Muscle layer of colon (tissue), 2 donors: ENCODE data around the gene CELA3B.
"Not testable (repeated sequence)": the region's sequence is repeated elsewhere in the genome, so short reads cannot be mapped to it uniquely, and the experiment has no call there.

ENCODE experiments used
- H3K27ac ChIP-seq: one replicate; pipeline ENCODE4 v1.7.0; 2013; ENCODE audit warnings: low read depth, mild to moderate bottlenecking, low read length, moderate library complexity
- H3K27me3 ChIP-seq, 2 donors: one replicate each; pipeline ENCODE4 v1.7.0; 2013; ENCODE audit warnings: low read length in 2 of 2, mild to moderate bottlenecking in 2 of 2; ENCODE audit not compliant: insufficient read depth in 2 of 2, control insufficient read depth in 1 of 2
- H3K36me3 ChIP-seq: one replicate; pipeline ENCODE4 v1.7.0; 2013; ENCODE audit warnings: mild to moderate bottlenecking, low read length; ENCODE audit not compliant: insufficient read depth
- H3K4me1 ChIP-seq: one replicate; pipeline ENCODE4 v1.7.0; 2013; ENCODE audit warnings: mild to moderate bottlenecking, low read length; ENCODE audit not compliant: insufficient read depth
- H3K4me3 ChIP-seq, 2 donors: one replicate each; pipeline ENCODE4 v1.7.0; 2013; ENCODE audit warnings: low read length in 2 of 2, low read depth in 1 of 2, mild to moderate bottlenecking in 1 of 2, moderate library complexity in 1 of 2
- H3K9ac ChIP-seq: one replicate; pipeline ENCODE4 v1.7.0; 2013; ENCODE audit warnings: low read length
- H3K9me3 ChIP-seq: one replicate; pipeline ENCODE4 v1.7.0; 2013; ENCODE audit warnings: mild to moderate bottlenecking, low read length
- donor health status: abdominal sarcoma.
- donor health status: Adenocarcinoma of cecum.

CELA3B gene

DNA sequence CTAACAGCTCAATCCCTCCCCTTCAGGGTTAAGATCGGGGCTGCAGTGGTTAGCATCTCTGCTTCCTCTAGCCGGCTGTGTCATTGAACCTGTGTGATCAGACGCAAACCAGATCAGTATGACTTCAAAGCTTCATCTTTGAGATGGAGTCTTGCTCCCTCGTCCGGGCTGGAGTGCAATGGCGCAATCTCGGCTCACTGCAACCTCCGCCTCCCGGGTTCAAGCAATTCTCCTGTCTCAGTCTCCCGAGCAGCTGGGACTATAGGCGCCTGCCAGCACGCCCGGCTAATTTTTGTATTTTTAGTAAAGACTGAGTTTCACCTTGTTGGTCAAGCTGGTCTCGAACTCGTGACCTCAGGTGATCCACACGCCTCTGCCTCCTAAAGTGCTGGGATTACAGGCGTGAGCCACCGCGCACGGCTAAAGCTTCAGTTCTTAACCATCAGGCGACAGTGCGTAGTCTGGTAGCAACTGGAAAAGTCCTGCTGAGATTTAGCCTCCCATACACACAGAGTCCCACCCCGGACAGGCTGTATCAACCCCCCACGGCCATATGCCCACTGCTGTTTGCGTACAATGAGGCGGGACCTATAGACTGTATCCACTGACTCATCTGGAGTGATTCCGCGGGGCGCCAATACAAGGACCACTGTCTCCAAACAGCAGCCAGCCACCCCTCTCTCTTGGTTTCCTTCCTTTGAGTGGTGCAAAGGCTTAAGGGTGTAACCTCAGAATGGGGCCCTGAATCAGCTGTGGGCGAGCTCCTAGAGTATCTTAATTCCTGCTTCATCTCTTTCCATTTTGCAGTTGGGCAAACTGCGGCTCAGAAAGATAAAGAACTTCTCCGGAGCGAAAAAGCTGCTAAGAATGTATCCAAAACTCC, 47.9 kb downstream of the CELA3B start:
- H3K9ac ChIP-seq = peak overlapping the region; percentile 99
- no peaks in the 10 kb centered on the region for H3K9me3 ChIP-seq
- peak overlapping the region; percentile 60 to 99 for H3K4me3 ChIP-seq
- peaks cover 13% of the 10 kb centered on the region for H3K4me1 ChIP-seq
- no peaks in the 10 kb centered on the region for H3K27me3 ChIP-seq
- no peaks in the 10 kb centered on the region for H3K36me3 ChIP-seq
- H3K27ac ChIP-seq = peak overlapping the region; percentile 92

- H3K27me3 ChIP-seq = no peaks in the 10 kb centered on the region
- H3K27ac ChIP-seq = peak overlapping the region; percentile 92
- no peaks in the 10 kb centered on the region for H3K9me3 ChIP-seq
- H3K9ac ChIP-seq = peak overlapping the region; percentile 99
- no peaks in the 10 kb centered on the region for H3K36me3 ChIP-seq
- peaks cover 16% of the 10 kb centered on the region for H3K4me1 ChIP-seq
- H3K4me3 ChIP-seq = peak overlapping the region; percentile 60 to 99
These were observed 48.7 kb downstream of the CELA3B start for GRCh38 chr1:22025368-22026155.

DNA sequence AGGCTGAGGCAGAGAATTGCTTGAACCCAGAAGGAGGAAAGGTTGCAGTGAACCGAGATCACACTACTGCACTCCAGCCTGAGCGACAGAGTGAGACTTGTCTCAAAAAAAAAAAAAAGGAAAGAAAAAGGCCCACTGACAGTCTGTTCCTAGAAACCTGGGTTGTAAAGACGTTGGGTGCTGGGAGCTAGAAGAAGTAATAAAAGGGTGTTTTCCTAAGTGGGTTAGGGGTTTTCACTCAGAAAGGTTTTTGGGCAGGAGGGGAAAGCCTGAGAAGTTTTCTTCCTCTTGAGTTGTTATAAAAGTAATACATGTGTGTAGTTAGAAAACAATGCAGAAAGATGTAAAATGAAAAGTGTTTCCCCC, 50.1 kb downstream of the CELA3B start:
- no peak overlapping the region for H3K9ac ChIP-seq
- no peak overlapping the region for H3K27ac ChIP-seq
- no peaks in the 10 kb centered on the region for H3K9me3 ChIP-seq

GRCh38 chr1:22030057-22030456, 53.2 kb downstream of the CELA3B start:
- H3K36me3 ChIP-seq = no peaks in the 10 kb centered on the region
- peak overlapping the region; percentile 60 for H3K27ac ChIP-seq
- no peaks in the 10 kb centered on the region for H3K27me3 ChIP-seq
- peaks cover 18% of the 10 kb centered on the region for H3K4me1 ChIP-seq
- H3K9ac ChIP-seq = no peak overlapping the region
- no peaks in the 10 kb centered on the region for H3K9me3 ChIP-seq
- no peak overlapping the region for H3K4me3 ChIP-seq

More for the DNA sequence above, 50.1 kb downstream of the CELA3B start:
- no peaks in the 10 kb centered on the region for H3K36me3 ChIP-seq
- no peak overlapping the region for H3K4me3 ChIP-seq
- peaks cover 26% of the 10 kb centered on the region for H3K4me1 ChIP-seq
- no peaks in the 10 kb centered on the region for H3K27me3 ChIP-seq

GRCh38 chr1:22030473-22030872, 53.7 kb downstream of the CELA3B start:
- peaks cover 18% of the 10 kb centered on the region for H3K4me1 ChIP-seq
- H3K36me3 ChIP-seq = no peaks in the 10 kb centered on the region
- peak overlapping the region; percentile 60 for H3K27ac ChIP-seq
- no peaks in the 10 kb centered on the region for H3K9me3 ChIP-seq
- H3K9ac ChIP-seq = no peak overlapping the region
- no peak overlapping the region for H3K4me3 ChIP-seq
- no peaks in the 10 kb centered on the region for H3K27me3 ChIP-seq

- H3K9ac ChIP-seq = no peak overlapping the region
- H3K27me3 ChIP-seq = no peaks in the 10 kb centered on the region
- H3K36me3 ChIP-seq = no peaks in the 10 kb centered on the region
- H3K9me3 ChIP-seq = no peaks in the 10 kb centered on the region
- H3K4me1 ChIP-seq = peaks cover 16% of the 10 kb centered on the region
- H3K4me3 ChIP-seq = no peak overlapping the region
- peak overlapping the region; percentile 60 for H3K27ac ChIP-seq
These were observed 54.6 kb downstream of the CELA3B start for GRCh38 chr1:22031214-22031962.

GRCh38 chr1:22034834-22035233, 58.0 kb downstream of the CELA3B start:
- H3K27ac ChIP-seq, H3K9ac ChIP-seq, H3K4me3 ChIP-seq, H3K27me3 ChIP-seq, H3K9me3 ChIP-seq, H3K36me3 ChIP-seq: not testable (repeated sequence)
- H3K4me1 ChIP-seq = peaks cover 16% of the 10 kb centered on the region

GRCh38 chr1:22037520-22037919, 60.7 kb downstream of the CELA3B start:
- Histone ChIP-seq H3K9ac (no peak overlapping the region), H3K36me3 (no peaks in the 10 kb centered on the region), H3K27me3 (no peaks in the 10 kb centered on the region), H3K4me1 (peaks cover 6% of the 10 kb centered on the region), H3K9me3 (no peaks in the 10 kb centered on the region), H3K4me3 (no peak overlapping the region), H3K27ac (no peak overlapping the region)

DNA sequence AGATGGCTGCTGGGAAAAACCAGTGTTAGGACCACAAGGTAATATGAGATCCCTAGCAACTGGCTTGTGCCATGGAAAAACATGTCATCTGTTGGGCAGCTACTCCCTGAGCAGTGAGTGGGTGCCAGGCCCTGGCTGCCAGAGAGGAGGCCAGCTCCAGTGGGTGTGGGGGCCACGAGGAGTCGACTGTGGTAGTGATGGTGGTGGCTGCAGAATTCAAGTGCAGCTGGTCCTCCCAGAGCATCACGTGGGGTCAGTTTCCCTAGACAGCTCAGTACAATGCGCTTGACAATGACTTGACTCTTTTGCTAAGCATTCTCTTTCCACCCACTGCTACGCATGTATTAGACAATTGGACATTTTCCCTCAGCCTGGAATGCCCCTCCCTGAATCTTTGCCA, 61.2 kb downstream of the CELA3B start:
- H3K27ac ChIP-seq = no peak overlapping the region
- H3K4me1 ChIP-seq = peaks cover 6% of the 10 kb centered on the region
- no peak overlapping the region for H3K4me3 ChIP-seq
- no peaks in the 10 kb centered on the region for H3K36me3 ChIP-seq
- H3K27me3 ChIP-seq = no peaks in the 10 kb centered on the region
- H3K9ac ChIP-seq = no peak overlapping the region
- no peaks in the 10 kb centered on the region for H3K9me3 ChIP-seq
